ENCODE measurements around the gene FPGT.

DNA sequence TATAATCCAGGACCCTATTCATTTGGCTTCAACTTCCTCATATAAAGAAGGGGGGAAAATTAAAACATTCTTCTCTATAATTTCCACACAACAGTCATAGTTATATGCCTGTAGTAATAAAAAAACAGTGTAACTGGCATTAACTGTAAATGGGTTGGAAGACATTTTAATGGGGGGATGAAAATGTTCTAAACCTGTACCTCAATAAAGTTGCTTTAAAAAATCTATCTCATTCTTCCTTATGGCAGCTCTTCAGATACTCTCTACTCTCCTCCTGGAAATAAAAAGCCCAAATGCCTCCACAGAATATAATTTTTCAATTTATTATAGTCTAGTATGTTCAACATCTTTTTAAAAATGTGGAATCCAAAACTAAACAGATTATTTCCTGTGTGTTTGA lies 2.7 kb upstream of the FPGT start:
- TF ChIP-seq ZNF558 (tag by site-specific recombination; IDR thresholded peaks at IDR 0.05) (no peak), ZNF350 (tag by site-specific recombination; IDR thresholded peaks at IDR 0.05) (no peak), SETDB1 (IDR thresholded peaks at IDR 0.05; ENCODE audit: insufficient read length, low read length) (no peak), ZNF335 (tag by site-specific recombination; conservative IDR thresholded peaks at IDR 0.05) (no peak), ZNF404 (tag by site-specific recombination; IDR thresholded peaks at IDR 0.05) (no peak), ZFP37 (tag by site-specific recombination; IDR thresholded peaks at IDR 0.05) (no peak), ZNF660 (tag by site-specific recombination; IDR thresholded peaks at IDR 0.05) (no peak), TRIM28 (IDR thresholded peaks at IDR 0.05; ENCODE audit: borderline replicate concordance, low read length) (no peak)
- TF ChIP-seq, protein P1, sequence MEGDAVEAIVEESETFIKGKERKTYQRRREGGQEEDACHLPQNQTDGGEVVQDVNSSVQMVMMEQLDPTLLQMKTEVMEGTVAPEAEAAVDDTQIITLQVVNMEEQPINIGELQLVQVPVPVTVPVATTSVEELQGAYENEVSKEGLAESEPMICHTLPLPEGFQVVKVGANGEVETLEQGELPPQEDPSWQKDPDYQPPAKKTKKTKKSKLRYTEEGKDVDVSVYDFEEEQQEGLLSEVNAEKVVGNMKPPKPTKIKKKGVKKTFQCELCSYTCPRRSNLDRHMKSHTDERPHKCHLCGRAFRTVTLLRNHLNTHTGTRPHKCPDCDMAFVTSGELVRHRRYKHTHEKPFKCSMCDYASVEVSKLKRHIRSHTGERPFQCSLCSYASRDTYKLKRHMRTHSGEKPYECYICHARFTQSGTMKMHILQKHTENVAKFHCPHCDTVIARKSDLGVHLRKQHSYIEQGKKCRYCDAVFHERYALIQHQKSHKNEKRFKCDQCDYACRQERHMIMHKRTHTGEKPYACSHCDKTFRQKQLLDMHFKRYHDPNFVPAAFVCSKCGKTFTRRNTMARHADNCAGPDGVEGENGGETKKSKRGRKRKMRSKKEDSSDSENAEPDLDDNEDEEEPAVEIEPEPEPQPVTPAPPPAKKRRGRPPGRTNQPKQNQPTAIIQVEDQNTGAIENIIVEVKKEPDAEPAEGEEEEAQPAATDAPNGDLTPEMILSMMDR (tag by site-specific recombination; IDR thresholded peaks at IDR 0.05), result no peak
- TF ChIP-seq, protein P2, sequence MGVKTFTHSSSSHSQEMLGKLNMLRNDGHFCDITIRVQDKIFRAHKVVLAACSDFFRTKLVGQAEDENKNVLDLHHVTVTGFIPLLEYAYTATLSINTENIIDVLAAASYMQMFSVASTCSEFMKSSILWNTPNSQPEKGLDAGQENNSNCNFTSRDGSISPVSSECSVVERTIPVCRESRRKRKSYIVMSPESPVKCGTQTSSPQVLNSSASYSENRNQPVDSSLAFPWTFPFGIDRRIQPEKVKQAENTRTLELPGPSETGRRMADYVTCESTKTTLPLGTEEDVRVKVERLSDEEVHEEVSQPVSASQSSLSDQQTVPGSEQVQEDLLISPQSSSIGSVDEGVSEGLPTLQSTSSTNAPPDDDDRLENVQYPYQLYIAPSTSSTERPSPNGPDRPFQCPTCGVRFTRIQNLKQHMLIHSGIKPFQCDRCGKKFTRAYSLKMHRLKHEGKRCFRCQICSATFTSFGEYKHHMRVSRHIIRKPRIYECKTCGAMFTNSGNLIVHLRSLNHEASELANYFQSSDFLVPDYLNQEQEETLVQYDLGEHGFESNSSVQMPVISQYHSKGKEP (tag by site-specific recombination; IDR thresholded peaks at IDR 0.05), result no peak
- TF ChIP-seq, protein P3, sequence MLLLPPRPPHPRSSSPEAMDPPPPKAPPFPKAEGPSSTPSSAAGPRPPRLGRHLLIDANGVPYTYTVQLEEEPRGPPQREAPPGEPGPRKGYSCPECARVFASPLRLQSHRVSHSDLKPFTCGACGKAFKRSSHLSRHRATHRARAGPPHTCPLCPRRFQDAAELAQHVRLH (tag by site-specific recombination; IDR thresholded peaks at IDR 0.05), result no peak
